ENCODE results near the gene SFXN3.

DNA sequence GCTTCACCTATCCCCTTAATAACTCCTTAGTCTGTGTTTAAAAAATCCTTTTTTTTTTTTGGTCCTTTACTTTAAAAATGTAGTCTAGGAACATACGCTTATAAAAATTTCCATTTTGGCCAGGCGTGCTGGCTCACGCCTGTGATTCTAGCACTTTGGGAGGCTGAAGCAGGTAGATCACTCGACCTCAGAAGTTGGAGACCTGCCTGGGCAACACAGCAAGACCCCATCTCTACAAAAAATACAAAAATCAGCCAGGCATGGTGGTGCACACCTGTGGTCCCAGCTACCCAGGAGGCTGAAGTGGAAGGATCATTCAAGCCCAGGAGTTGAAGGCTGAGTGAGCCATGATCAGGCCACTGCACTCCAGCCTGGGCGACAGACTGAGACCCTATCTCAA lies 45.6 kb downstream of the SFXN3 start:
- TF ChIP-seq, protein P1, sequence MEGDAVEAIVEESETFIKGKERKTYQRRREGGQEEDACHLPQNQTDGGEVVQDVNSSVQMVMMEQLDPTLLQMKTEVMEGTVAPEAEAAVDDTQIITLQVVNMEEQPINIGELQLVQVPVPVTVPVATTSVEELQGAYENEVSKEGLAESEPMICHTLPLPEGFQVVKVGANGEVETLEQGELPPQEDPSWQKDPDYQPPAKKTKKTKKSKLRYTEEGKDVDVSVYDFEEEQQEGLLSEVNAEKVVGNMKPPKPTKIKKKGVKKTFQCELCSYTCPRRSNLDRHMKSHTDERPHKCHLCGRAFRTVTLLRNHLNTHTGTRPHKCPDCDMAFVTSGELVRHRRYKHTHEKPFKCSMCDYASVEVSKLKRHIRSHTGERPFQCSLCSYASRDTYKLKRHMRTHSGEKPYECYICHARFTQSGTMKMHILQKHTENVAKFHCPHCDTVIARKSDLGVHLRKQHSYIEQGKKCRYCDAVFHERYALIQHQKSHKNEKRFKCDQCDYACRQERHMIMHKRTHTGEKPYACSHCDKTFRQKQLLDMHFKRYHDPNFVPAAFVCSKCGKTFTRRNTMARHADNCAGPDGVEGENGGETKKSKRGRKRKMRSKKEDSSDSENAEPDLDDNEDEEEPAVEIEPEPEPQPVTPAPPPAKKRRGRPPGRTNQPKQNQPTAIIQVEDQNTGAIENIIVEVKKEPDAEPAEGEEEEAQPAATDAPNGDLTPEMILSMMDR (IDR thresholded peaks at IDR 0.05; ENCODE audit: poor library complexity), result no peak
- TF ChIP-seq EZH2 (IDR thresholded peaks at IDR 0.05; ENCODE audit: borderline replicate concordance), result no peak
